ENCODE results near the gene MCHR1.

DNA sequence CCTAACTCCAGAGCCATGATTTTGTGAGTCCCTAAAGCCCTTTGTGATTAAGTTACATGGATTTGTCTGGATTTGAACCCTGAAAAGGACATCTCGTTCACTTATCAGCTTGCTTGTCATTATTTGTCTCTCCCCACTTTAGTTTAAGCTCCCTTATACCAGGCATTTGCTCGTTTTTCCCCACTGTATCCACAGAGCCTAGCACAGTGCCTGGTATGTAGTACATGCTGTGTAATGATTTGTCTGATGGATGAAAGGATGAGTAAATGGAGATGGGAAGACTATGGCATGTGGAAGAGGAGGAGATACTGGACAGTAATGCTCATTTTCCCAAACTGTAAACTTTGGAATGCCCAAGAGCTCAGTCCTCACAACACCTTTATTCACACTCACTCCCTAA lies 9.2 kb upstream of the MCHR1 start:
- TF ChIP-seq, protein P1, sequence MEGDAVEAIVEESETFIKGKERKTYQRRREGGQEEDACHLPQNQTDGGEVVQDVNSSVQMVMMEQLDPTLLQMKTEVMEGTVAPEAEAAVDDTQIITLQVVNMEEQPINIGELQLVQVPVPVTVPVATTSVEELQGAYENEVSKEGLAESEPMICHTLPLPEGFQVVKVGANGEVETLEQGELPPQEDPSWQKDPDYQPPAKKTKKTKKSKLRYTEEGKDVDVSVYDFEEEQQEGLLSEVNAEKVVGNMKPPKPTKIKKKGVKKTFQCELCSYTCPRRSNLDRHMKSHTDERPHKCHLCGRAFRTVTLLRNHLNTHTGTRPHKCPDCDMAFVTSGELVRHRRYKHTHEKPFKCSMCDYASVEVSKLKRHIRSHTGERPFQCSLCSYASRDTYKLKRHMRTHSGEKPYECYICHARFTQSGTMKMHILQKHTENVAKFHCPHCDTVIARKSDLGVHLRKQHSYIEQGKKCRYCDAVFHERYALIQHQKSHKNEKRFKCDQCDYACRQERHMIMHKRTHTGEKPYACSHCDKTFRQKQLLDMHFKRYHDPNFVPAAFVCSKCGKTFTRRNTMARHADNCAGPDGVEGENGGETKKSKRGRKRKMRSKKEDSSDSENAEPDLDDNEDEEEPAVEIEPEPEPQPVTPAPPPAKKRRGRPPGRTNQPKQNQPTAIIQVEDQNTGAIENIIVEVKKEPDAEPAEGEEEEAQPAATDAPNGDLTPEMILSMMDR (conservative IDR thresholded peaks at IDR 0.05 in 1 of 2, IDR thresholded peaks at IDR 0.05 in 1 of 2; ENCODE audit: low read depth in 1 of 2, low read length in 2 of 2): no peak
- TF ChIP-seq EZH2 (IDR thresholded peaks at IDR 0.05; ENCODE audit: low read length, missing control alignments): no peak

All from fibroblast of lung (primary cell).